NCI-H524 treated with DMSO at 0.1 percent for 48 hours (cell line): ENCODE measurements around the gene HOXD4.

Source experiments
- DNase-seq: peaks from one replicate; lab custom pipeline; 2025; lab: John Stamatoyannopoulos, UW

The HOXD4 gene

GRCh38 chr2:176126929-176127773, 24.2 kb upstream of the HOXD4 start:
- DNase-seq: no peak

- DNase-seq: no peak
Measured at GRCh38 chr2:176127774-176128072, 23.6 kb upstream of the HOXD4 start.

- no peak for DNase-seq
Measured at GRCh38 chr2:176128172-176128981, 23.0 kb upstream of the HOXD4 start.

- DNase-seq: no peak
Measured at GRCh38 chr2:176128982-176129796, 22.2 kb upstream of the HOXD4 start, which contains the start of gene HOXD8. TSS of gene HOXD8 (plus strand) at chr2:176129705. CDS start at chr2:176130367, 662 bp downstream.

- DNase-seq: no peak
Measured at GRCh38 chr2:176129813-176130146, 21.6 kb upstream of the HOXD4 start.

GRCh38 chr2:176130147-176130956, 21.0 kb upstream of the HOXD4 start:
- no peak for DNase-seq

- DNase-seq: no peak
Measured at GRCh38 chr2:176130957-176131847, 20.1 kb upstream of the HOXD4 start.

- no peak for DNase-seq
Measured at GRCh38 chr2:176131848-176132158, 19.5 kb upstream of the HOXD4 start.

- peak; percentile 77 for DNase-seq
Measured at GRCh38 chr2:176132205-176133171, 18.9 kb upstream of the HOXD4 start.

GRCh38 chr2:176133389-176133788, 18.0 kb upstream of the HOXD4 start:
- no peak for DNase-seq

- no peak for DNase-seq
Measured at GRCh38 chr2:176134035-176134434, 17.3 kb upstream of the HOXD4 start.

GRCh38 chr2:176135035-176135440, 16.3 kb upstream of the HOXD4 start:
- no peak for DNase-seq

- DNase-seq: no peak
Measured at GRCh38 chr2:176136374-176137251, 14.7 kb upstream of the HOXD4 start.

- DNase-seq: no peak
Measured at GRCh38 chr2:176137252-176137580, 14.1 kb upstream of the HOXD4 start.

GRCh38 chr2:176137906-176138305, 13.4 kb upstream of the HOXD4 start:
- no peak for DNase-seq

- no peak for DNase-seq
Measured at GRCh38 chr2:176138526-176138922, 12.8 kb upstream of the HOXD4 start.

- no peak for DNase-seq
Measured at GRCh38 chr2:176138923-176139660, 12.3 kb upstream of the HOXD4 start.
